Activated CD4-positive, alpha-beta T cell treated with anti-CD3 and anti-CD28 coated beads, Interleukin-2, amount 50 U/mL, for 16 hours (primary cell): ENCODE measurements around the gene GFOD1.
A peak's percentile ranks its signal among the peaks of the same experiment; 100 is the strongest.

Experiments
- DNase-seq: peaks from one replicate; pipeline ENCODE4 v3.0.0-alpha.2; 2020

GFOD1 gene

GRCh38 chr6:13372076-13372475 lies 115.3 kb downstream of the GFOD1 start:
- DNase-seq = no peak

- DNase-seq = no peak
Observed at GRCh38 chr6:13371421-13372072, 115.9 kb downstream of the GFOD1 start.

- no peak for DNase-seq
Observed at GRCh38 chr6:13370623-13371022, 116.8 kb downstream of the GFOD1 start.

- DNase-seq = no peak
Observed at GRCh38 chr6:13369591-13369990, 117.8 kb downstream of the GFOD1 start.

- no peak for DNase-seq
Observed at GRCh38 chr6:13368731-13369115, 118.7 kb downstream of the GFOD1 start.

- DNase-seq = no peak
Observed at GRCh38 chr6:13368079-13368730, 119.2 kb downstream of the GFOD1 start.

- DNase-seq = no peak
Observed at GRCh38 chr6:13367396-13367795, 120.0 kb downstream of the GFOD1 start.

GRCh38 chr6:13365320-13365719 lies 122.1 kb downstream of the GFOD1 start:
- no peak for DNase-seq

- DNase-seq = no peak
Observed at GRCh38 chr6:13364842-13365241, 122.6 kb downstream of the GFOD1 start.

GRCh38 chr6:13362412-13362811 lies 125.0 kb downstream of the GFOD1 start:
- DNase-seq = no peak

- no peak for DNase-seq
Observed at GRCh38 chr6:13360671-13361540, 126.5 kb downstream of the GFOD1 start.

GRCh38 chr6:13359287-13359686 lies 128.1 kb downstream of the GFOD1 start:
- DNase-seq = no peak

GRCh38 chr6:13358511-13358910 lies 128.9 kb downstream of the GFOD1 start:
- no peak for DNase-seq

- DNase-seq = no peak
Observed at GRCh38 chr6:13357551-13358075, 129.8 kb downstream of the GFOD1 start.

GRCh38 chr6:13355999-13356785 lies 131.2 kb downstream of the GFOD1 start:
- peak; percentile 85 for DNase-seq

GRCh38 chr6:13355043-13355945 lies 132.1 kb downstream of the GFOD1 start:
- peak; percentile 62 for DNase-seq

GRCh38 chr6:13354331-13355042 lies 132.9 kb downstream of the GFOD1 start:
- no peak for DNase-seq

GRCh38 chr6:13352165-13352564 lies 135.2 kb downstream of the GFOD1 start:
- no peak for DNase-seq

GRCh38 chr6:13351271-13351670 lies 136.1 kb downstream of the GFOD1 start:
- DNase-seq = no peak

GRCh38 chr6:13349811-13350506 lies 137.4 kb downstream of the GFOD1 start:
- no peak for DNase-seq
